Right forelimb (tissue), 1 donor: Measurements from ENCODE around the gene ZBED4.

Experiments used
- DNase-seq: peaks from one replicate; pipeline ENCODE4 v3.0.0-alpha.2; 2018

ZBED4 gene

DNA sequence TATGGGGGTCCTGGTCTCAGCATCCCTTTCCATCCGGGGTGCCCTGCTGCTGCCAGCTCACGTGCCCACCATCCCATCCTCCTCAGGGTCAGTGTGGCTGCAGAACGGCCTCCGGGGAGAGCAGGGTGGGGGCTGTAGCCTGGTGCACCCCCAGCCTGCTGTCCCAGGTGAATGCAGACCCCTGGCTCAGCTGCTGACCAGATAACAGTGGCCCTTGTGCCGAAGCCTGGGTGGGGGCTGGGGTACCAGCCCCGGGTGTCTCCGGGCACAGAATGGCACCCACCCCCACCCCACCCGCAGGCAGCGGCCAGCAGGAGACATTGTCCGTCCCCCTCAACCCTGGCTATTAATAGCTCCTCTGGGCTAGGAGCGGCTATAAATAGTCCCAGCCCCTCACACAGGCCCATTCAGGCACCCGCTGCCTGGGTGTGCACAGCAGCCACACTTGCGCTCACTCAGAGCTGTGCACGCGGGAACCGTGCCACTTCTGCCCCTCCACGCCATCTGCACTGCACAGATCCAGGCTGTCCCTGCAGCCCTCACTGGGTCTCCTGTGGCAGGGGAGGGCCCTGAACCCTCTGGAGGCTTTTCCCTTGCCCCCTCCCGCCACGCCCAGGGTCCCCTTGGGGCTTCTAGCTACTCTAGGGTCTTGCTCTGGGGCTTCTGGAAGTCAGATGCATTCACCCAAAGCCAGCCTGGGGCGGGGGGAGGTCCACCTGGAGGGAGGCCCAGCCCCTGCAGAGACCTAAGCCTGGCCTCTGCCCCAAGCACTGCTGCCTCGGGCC lies 83.5 kb downstream of the ZBED4 start:
- no peak for DNase-seq

DNA sequence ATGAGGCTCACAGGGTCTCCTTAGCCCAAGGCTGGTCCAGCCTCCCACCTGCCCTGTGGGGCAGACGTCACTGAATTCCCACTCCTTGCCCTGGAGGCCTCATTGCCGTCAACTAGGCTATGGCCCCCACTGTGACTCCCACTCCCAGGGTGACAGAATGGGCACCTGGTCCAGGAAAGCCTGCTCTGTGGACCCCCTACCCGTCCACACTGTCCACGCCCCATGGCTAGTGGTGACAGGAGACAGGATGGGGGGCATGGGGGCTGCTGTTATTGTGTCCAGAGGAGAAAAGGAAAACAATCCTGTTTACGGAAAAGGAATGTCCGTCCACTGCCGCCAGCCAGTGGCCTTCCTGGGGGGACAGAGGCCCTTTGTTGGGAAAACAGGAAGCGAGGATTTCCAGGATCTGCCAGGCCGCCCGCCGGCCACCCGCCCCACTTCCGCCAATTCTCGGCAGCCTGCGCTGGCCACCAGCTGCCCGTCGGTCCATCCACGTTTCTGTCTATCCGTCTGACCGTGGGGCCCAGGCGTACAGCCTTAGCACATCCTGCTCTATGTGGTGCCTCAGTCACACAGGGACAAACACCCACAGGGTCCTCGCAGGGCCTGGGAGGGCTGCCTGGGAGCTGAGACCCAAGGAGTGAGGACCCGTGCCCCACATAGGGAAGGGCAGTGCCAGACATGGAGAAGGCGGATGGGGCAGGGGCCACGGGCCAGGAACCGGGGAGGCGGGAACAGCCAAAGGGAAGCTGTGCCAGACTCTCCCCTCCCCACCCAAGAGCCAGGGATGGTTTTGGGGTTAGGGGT lies 84.3 kb downstream of the ZBED4 start:
- DNase-seq: no peak

DNA sequence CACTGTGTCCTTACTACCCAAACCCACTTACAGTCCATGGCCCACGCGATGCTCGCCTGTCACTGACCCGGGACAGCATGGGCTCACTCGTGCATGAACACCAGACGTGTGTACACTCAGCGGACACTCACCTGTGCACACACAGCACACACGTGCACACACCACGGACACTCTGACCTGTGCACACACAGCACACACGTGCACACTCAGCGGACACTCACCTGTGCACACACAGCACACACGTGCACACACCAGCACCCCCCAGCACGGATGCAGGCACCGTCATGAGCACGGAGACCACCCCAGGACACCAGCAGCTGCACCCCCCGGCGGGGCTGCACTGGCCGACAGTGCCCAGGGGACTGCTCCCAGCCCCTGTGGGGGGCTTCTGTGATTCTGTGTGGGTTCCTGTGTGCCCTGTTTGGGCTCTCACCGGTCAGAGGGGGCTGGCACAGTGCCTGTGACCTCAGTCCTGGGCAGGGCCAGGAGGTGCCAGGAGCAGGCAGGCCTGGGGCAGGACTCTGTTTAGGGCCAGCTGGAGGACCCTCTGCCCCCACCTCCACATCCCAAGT lies 85.0 kb downstream of the ZBED4 start:
- DNase-seq: no peak
